ENCODE measurements around the gene TMEM179. TPM values are rescaled to one million over a fixed set of nuclear protein-coding genes. Genes with fewer than 3 reads are reported as not detected.

TMEM179 gene
- total and polyA plus RNA-seq, 2 donors (not counting 3 experiments of a cell fraction or from before 2014, with no cell fraction given), result 0.14 TPM; not detected in 1

DNA sequence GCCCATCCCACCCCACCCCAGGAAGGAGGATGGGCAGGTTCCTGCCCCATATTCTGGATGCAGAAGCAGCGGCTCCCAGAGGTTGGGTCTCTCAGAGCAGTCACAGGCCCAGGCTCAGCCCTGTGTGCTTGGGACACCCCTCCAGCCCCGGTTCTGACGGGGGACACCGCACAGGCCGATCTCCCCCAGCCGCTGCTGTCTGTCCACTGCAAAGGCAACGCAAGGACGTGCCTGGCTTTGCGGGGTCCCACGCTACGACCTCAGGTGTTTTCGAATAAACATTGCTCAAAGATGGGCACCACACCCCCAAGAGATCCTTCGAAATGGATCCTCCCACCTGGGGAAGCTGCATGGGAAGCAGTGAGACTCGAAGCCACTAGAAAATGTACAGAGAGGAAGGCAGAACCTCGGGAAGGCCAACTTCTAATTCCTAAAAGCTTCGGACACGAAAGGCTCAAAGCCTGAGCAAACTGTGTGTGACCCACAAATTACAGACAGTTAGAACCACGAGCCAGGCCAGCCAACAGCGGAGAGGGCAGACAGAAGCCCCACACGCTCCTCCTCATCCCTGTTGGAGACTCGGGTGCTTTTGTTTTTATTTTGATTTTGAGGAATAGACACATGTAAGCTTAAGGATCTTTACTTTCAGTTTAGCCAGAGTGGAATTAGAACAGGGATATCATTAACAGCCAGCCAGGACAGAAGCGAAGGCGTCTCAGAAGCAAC, 14.2 kb downstream of the TMEM179 start:
- H2AFZ ChIP-seq (ENCODE audit: low read depth, low read length), result no peak overlapping the region
- H3K36me3 ChIP-seq (ENCODE audit: control insufficient read depth in 2 of 2, extremely low read depth in 1 of 2, insufficient read depth in 2 of 2, low read length in 2 of 2), result no peaks in the 10 kb centered on the region
- dilution Hi-C loops (cut with MboI; ENCODE audit: extremely low pct_ligation_motif_present, low sequenced_read_pairs), result no loop called here
- H3K4me2 ChIP-seq (ENCODE audit: insufficient read depth, low read length), result no peak overlapping the region
- H3K9me3 ChIP-seq (replicated peaks; ENCODE audit: control insufficient read depth, insufficient read depth, low read length), result no peaks in the 10 kb centered on the region
- BruUV-seq (replicated peaks), result no TSS peak
- no peak overlapping the region for H3K27ac ChIP-seq (ENCODE audit: insufficient read depth, low read depth, low read length)
- no peaks in the 10 kb centered on the region for H3K4me1 ChIP-seq (ENCODE audit: control insufficient read depth, extremely low read depth, insufficient read depth, low read length)
- no peaks in the 10 kb centered on the region for H3K27me3 ChIP-seq (ENCODE audit: control insufficient read depth in 2 of 2, insufficient read depth in 2 of 2, low read length in 2 of 2)
- no peaks in the 10 kb centered on the region for H3K9me1 ChIP-seq (replicated peaks; ENCODE audit: control insufficient read depth, extremely low read depth, insufficient read depth, low read length)
- no peaks in the 10 kb centered on the region for H4K20me1 ChIP-seq (replicated peaks; ENCODE audit: control insufficient read depth, extremely low read depth, insufficient read depth, low read length)
- intact Hi-C loops (cut with micrococcal nuclease), result no loop called here
- POLR2A ChIA-PET, result no interaction called here
- DNase-seq (ENCODE audit: low read depth, low spot score) (no peak), FAIRE-seq (no peak)
- CTCF ChIA-PET, result no interaction called here
- no peak for TF ChIP-seq GATA2 (IDR thresholded peaks at IDR 0.05; ENCODE audit: insufficient read depth, insufficient read length, low read depth, low read length)
- no peak for TF ChIP-seq FOS (IDR thresholded peaks at IDR 0.05; ENCODE audit: borderline replicate concordance, insufficient read depth, low read length)
- no peak for TF ChIP-seq MYC (IDR thresholded peaks at IDR 0.05; ENCODE audit: low read depth, low read length)
- H3K79me2 ChIP-seq (ENCODE audit: control insufficient read depth, insufficient read depth, low read length), result no peaks in the 10 kb centered on the region
- no peak overlapping the region for H3K4me3 ChIP-seq (replicated peaks in 1 of 3; ENCODE audit: insufficient read depth in 1 of 3, low read depth in 1 of 3, low read length in 3 of 3)
- no peak overlapping the region for H3K9ac ChIP-seq (replicated peaks; ENCODE audit: extremely low read depth, insufficient read depth, low read length)

DNA sequence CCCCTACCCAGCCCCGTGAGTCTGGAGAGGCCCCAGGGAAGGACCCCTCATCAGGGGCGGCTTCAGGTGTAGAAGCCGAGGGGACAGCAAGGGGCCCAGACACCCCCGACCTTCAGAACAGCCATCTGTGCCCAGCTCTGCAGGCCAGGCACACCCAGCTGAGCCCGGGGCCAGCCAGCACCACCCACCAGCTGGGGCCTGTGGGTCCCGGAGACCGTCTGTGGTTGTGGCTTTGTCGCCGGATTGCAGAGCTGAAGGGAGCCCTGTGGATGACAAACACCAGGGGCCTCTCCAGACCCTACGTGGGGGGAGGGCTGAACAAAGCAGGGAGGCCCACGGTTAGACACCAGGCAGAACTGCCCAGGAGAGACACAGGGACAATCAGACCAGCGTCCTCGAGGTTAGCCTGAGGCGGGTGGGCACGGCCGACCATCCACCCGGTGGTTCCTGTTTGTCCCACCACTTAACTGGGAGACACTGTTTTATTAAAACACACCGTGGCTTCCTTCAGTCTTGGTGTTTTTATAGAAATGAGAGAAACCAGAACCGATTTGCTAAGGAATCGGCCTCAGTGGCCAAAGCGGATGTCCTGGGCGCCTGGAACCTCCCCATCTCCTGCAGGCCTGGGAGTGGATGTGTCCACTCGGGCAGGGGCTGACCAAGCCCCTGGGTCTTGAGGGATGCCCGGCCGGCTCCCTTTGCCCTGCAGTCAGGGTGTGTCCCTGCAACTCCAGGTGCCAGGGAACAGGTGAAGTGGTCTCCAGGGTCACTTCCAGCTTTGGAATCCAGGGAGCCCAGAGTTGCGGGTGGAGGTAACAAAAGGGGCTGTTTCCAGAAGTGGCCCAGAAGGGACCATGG, 15.0 kb downstream of the TMEM179 start:
- Histone ChIP-seq H2AFZ (ENCODE audit: low read depth, low read length) (no peak overlapping the region), H3K27ac (ENCODE audit: insufficient read depth, low read depth, low read length) (no peak overlapping the region), H3K4me2 (ENCODE audit: insufficient read depth, low read length) (no peak overlapping the region), H3K9ac (replicated peaks; ENCODE audit: extremely low read depth, insufficient read depth, low read length) (no peak overlapping the region), H3K36me3 (ENCODE audit: control insufficient read depth in 2 of 2, extremely low read depth in 1 of 2, insufficient read depth in 2 of 2, low read length in 2 of 2) (no peaks in the 10 kb centered on the region), H3K4me1 (ENCODE audit: control insufficient read depth, extremely low read depth, insufficient read depth, low read length) (no peaks in the 10 kb centered on the region), H3K9me1 (replicated peaks; ENCODE audit: control insufficient read depth, extremely low read depth, insufficient read depth, low read length) (no peaks in the 10 kb centered on the region), H3K4me3 (replicated peaks in 1 of 3; ENCODE audit: insufficient read depth in 1 of 3, low read depth in 1 of 3, low read length in 3 of 3) (no peak overlapping the region), H3K27me3 (ENCODE audit: control insufficient read depth in 2 of 2, insufficient read depth in 2 of 2, low read length in 2 of 2) (no peaks in the 10 kb centered on the region), H3K9me3 (replicated peaks; ENCODE audit: control insufficient read depth, insufficient read depth, low read length) (no peaks in the 10 kb centered on the region), H4K20me1 (replicated peaks; ENCODE audit: control insufficient read depth, extremely low read depth, insufficient read depth, low read length) (no peaks in the 10 kb centered on the region), H3K79me2 (ENCODE audit: control insufficient read depth, insufficient read depth, low read length) (no peaks in the 10 kb centered on the region)
- POLR2A ChIA-PET, result no interaction called here
- no TSS peak for BruUV-seq (replicated peaks)
- CTCF ChIA-PET, result no interaction called here
- DNase-seq (ENCODE audit: low read depth, low spot score) (no peak), FAIRE-seq (no peak)
- dilution Hi-C loops (cut with MboI; ENCODE audit: extremely low pct_ligation_motif_present, low sequenced_read_pairs) (no loop called here), intact Hi-C loops (cut with micrococcal nuclease) (no loop called here)
- TF ChIP-seq GATA2 (IDR thresholded peaks at IDR 0.05; ENCODE audit: insufficient read depth, insufficient read length, low read depth, low read length), result no peak
- no peak for TF ChIP-seq EZH2 (IDR thresholded peaks at IDR 0.05; ENCODE audit: borderline replicate concordance, low read depth, low read length, severe bottlenecking)
- TF ChIP-seq MYC (IDR thresholded peaks at IDR 0.05; ENCODE audit: low read depth, low read length), result no peak
- TF ChIP-seq, protein P1, sequence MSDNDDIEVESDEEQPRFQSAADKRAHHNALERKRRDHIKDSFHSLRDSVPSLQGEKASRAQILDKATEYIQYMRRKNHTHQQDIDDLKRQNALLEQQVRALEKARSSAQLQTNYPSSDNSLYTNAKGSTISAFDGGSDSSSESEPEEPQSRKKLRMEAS (IDR thresholded peaks at IDR 0.05; ENCODE audit: insufficient read depth, insufficient read length), result no peak
- TF ChIP-seq, protein P2, sequence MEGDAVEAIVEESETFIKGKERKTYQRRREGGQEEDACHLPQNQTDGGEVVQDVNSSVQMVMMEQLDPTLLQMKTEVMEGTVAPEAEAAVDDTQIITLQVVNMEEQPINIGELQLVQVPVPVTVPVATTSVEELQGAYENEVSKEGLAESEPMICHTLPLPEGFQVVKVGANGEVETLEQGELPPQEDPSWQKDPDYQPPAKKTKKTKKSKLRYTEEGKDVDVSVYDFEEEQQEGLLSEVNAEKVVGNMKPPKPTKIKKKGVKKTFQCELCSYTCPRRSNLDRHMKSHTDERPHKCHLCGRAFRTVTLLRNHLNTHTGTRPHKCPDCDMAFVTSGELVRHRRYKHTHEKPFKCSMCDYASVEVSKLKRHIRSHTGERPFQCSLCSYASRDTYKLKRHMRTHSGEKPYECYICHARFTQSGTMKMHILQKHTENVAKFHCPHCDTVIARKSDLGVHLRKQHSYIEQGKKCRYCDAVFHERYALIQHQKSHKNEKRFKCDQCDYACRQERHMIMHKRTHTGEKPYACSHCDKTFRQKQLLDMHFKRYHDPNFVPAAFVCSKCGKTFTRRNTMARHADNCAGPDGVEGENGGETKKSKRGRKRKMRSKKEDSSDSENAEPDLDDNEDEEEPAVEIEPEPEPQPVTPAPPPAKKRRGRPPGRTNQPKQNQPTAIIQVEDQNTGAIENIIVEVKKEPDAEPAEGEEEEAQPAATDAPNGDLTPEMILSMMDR (IDR thresholded peaks at IDR 0.05; ENCODE audit: extremely low read depth in 1 of 2, insufficient read depth in 1 of 2, low read depth in 1 of 2, low read length in 2 of 2), result no peak
- TF ChIP-seq POLR2A (IDR thresholded peaks at IDR 0.05; ENCODE audit: low read depth, low read length), result no peak
- no peak for TF ChIP-seq FOS (IDR thresholded peaks at IDR 0.05; ENCODE audit: borderline replicate concordance, insufficient read depth, low read length)
- TF ChIP-seq POLR2AphosphoS5 (IDR thresholded peaks at IDR 0.05; ENCODE audit: insufficient read depth, low read depth, low read length), result no peak
- TF ChIP-seq JUN (IDR thresholded peaks at IDR 0.05; ENCODE audit: borderline replicate concordance, insufficient read depth, insufficient read length, low read depth), result no peak

Measured in endothelial cell of umbilical vein (primary cell).